ENCODE measurements around the gene PDHX.
A peak's percentile ranks its signal among the peaks of the same experiment; 100 is the strongest.
"Not testable (repeated sequence)": the region's sequence is repeated elsewhere in the genome, so short reads cannot be mapped to it uniquely, and the experiment has no call there.

Gene PDHX

DNA sequence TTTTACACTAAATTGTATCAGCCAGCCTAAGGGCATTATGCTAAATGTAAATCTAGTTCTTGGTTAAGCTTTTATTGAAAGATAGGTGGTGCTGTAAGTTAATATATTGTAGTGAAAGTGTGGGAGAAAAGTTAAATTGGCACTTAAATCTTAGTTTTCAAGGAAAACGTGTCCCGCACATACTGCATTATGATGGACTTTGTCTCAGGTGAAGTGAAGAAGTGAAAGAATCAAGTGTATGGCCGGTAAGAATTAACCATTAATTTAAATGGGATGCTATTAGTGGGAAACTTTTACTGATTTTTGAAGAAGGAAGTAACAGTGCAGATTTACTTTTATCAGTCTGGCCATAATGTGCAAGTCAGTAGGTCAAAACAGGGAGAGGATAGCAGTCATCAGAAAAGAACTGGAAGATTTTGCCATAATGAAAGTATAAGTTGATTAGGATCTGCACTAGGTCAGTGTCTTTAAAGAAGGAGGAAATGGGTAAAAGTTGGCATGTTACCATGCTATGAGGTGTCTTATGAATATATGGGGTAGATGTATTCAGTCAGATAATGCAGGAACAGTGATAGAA is 81.6 kb downstream of the PDHX start:
- no peak for DNase-seq

DNA sequence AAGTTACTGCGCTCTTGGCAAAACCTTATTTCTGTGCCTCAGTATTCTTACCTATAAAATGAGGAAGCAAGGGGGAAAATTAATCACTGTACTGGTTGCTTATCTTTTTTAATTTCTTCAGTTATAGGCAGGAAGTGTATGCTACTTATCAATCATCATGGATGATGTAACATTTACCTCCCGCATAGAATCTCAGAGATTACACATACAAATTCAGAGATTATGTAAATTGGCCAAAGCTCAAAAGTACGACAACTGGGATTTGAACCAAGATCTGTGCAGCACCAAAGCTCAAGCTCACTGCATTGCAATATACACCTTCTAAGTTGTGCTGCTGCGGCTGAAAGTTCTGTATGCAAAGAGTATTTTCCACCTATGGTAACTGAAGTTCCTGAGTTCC is 83.0 kb downstream of the PDHX start:
- no peak for DNase-seq

DNA sequence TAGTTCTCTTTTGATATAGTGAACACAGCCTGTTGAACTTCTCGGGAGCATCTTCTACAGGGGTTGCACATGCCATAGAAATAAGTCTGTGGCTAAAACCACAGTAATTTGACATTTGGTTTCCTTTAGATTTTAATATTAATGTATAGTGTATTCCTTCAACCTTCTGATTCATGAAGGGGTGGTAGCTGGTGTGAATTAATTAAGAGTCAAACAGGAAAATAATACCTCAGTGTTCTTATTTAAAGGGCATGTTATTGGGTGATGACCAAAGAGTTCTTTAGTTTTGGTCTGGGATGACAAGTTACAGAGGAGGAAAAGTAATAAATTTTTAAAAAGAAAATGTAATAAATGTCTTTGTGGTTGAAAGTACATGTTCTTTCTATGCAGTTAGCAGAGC is 86.8 kb downstream of the PDHX start:
- DNase-seq = no peak

DNA sequence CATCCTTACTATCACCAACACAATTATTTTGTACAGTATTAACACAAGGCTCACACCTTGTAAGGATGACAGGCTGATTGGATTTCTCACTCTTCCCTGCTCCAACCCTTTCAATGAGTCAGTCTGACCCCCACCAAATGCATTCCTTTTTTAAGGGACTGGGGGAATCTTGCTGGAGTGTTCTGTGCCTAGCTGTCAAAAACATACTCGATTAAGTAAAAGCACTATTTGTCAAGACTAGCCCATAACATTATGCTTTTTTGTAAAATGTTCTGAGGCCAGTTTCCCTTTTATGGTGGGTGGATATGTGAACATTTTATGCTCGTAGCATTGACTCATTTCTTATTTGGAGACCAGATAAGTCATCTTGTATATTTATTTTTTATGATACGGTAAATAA is 87.2 kb downstream of the PDHX start:
- DNase-seq = no peak

DNA sequence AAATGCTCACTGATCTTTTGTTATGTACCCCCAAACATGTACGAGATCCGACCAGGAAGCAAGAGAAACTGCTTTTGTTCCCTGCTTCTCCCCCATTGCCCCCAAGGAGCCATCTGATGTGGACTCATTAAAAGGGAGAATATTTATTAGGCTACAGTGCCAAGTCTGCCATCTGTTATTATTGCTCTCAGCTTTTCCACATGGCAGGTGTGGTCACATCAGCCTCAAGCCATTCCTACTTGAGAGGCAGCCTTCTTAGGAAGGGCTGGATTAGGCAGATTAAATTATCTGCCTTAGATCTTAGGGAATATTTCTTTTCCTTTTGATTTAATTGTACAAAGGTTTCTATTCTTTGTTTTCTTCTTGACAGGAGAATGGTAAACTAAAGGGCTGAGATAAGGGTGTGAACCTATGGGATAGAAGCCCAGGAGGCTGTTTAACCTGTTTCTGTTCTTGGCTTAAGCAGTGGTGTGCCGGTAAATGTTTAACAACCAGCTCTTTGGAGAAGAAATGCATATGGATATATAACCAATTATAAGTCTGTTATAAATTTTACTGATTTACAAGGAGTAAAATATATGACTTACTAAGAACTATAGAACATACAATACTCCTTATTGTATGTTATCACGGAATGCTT is 88.8 kb downstream of the PDHX start:
- DNase-seq = peak; percentile 48

DNA sequence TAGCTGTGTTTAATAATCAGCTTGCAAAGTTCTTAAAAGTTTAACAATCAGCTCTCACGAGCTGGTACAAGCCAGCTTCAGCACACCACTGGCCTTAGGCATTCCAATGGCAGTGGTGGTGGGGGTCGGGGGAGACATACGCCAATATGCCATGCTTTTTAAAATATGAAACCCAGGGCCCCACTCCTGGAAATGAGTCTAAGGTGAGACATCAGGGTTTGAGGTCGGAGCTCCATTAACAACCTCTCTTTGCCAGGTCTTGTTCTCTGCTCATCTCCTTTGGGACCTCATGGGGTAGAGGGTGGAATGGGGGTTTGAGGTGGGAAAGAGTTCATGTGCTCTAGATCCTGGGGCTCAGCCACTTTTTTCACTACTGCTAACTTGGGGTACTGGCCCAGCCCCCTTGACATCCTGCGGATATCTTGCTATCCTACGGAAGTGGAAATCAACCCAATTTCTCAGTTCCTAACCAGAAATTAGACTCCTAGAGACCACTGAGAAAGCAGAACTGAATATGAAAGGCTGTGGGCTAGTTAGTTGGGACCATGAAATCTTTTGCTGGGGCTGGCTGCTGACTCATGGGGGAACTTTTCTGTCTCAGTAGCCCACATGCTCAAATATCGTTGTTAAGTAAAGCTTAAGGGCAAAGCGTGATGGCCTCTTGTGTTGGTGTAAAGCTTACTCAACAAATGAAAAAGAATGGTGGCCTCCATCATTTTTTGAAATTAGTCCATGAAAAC is 90.1 kb downstream of the PDHX start:
- no peak for DNase-seq

DNA sequence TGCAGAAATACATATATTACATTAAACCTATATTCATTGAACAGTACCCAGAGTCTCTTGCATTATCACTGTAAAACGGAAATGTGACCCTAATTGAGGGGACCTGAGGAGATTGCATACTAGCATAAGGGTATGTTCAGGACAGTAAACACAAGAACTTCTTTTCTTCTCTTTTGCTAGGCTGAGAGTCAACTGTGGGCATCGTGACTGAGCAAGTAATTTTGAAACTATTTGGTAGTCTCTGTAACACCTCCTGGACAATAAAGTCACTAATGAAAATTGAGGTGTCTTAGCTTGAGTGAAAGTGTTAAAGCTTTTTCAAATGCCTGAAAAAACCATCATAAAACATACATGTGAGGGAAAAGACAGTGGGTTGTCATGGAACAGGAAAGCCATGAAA is 90.9 kb downstream of the PDHX start:
- no peak for DNase-seq

DNA sequence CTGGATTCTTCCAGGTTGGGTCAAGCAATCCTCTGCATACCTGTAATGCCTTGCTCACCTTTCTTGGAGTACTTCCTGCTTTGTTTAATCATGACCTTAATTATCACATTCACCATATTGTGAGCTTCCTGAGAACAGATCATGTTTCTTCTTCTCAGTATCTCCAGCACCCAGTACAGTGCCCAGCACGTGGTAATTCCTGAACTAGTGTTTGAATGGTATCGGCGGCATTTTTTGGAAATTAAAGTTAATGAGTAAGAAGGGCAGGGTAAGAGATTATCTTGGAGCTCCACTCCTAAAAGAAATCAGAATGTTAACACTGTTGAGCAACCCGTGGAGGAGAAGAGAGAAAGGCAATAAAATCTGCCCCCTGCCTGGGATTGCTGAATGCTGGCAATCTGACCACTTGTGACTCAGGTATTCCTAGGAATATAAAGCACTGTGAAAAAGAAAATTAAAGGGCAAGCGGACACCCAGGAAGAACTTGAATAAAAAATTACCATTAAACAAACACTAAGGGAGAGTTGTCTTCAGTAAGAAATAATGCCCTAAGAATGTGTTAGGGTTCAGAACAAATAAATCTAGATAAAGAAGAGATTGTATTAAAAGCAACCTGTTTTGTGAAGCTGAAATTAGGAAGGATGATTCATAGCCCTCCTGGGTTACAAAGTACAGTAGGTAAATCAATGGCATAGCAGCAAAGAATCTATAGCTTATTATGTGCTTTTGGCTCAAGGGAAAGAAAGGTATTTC is 92.9 kb downstream of the PDHX start:
- DNase-seq = no peak

DNA sequence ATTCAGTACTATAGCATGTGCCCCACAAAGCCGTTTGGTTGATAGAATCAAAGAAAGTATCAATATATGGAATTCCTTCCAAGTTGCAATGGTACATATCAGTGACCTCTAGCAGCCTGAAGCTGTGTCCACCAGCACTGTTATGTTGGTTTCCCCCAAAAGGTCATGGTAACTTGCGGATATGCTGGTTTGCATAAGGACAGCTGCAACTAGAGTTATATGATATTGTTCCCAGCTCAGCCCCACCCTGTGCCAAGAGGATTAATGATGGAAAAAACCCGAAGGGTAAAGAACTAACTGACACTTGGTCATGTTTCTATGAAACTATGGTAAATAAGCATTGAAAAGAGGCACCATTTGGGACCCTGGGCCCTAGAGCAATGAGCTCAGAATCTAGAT is 93.5 kb downstream of the PDHX start:
- no peak for DNase-seq

DNA sequence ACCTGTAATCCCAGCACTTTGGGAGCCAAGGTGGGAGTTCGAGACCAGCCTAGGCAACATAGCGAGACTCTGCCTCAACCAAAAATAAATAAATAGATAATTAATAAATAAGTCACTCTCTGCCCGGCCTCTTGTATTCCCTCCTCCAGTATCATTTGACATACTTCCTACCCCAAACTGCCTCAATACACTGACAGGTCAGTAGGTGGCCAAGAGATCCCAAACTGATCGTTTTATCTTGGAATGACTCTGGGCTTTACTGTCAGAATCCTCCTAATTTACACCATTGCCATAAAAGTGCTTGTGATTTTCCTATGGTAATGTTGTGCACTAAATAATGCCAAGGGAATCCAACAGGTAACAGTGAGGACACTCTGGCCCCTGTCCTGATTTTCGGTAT is 94.2 kb downstream of the PDHX start:
- no peak for DNase-seq

DNA sequence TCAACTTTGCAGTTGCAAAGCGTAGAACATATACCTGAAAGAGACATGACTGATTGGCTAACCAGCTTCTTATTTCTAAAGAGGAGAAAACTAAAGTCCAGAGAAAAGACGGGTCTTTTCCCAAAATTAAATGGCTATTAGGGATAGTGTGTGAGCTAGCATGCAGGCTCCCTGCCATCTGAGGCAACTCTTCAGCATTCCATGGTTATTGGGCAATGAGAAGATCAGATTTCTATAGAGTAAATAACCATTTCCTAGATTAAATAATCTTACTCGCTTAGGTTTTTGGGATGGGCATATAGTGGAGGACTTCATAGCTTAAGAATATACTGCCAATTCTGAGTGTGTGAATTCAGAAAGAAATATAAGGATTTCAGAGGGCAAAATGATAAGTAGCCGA is 95.0 kb downstream of the PDHX start:
- DNase-seq = no peak

DNA sequence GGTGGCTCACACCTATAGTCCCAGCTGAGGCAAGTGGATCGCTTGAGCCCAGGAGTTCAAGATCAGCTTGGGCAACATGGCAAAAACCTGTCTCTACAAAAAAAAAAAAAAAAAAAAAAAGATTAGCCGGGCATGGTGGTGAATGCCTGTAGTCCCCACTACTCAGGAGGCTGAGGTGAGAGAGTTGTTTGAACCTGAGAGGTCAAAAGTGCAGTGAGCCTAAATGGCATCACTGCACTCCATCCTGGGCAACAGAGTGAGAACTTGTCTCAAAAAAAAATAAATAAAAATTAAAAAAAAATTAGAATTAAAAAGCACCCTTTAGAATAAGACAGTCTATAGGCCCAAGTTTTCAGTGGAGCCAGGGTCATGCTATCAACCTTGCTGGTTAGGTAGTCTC is 95.5 kb downstream of the PDHX start:
- no peak for DNase-seq

DNA sequence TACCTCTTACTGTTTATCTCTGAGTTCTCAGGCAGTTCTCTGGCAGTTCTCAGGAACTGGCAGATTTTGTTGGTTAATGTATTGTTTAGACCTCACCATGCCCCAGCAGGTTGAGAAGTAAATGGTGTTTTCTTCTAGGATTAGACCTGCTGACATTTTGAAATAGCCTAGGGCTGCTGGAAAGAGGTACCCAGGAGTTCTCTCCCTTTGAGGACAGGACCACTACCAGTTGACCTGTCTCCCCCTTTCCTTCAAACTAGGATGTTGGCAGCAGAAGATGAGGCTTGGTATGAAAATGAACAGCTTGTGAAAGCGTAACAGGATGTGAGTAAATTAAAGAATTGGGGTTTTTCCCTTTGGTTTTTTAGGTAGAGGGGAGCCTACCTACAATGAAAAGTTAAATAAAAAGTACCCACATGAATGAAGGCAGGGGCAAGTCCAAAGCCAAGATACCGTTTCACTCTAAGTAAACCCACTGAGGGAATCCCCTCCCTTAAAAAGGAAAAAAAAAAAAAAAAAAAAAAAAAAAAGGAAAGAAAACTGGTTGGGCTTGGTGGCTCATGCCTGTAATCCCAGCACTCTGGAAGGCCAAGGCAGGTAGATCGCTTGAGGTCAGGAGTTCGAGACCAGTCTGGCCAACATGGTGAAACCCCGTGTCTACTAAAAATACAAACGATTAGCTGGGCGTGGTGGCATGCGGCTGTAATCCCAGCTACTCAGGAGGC is 96.2 kb downstream of the PDHX start:
- DNase-seq = no peak

DNA sequence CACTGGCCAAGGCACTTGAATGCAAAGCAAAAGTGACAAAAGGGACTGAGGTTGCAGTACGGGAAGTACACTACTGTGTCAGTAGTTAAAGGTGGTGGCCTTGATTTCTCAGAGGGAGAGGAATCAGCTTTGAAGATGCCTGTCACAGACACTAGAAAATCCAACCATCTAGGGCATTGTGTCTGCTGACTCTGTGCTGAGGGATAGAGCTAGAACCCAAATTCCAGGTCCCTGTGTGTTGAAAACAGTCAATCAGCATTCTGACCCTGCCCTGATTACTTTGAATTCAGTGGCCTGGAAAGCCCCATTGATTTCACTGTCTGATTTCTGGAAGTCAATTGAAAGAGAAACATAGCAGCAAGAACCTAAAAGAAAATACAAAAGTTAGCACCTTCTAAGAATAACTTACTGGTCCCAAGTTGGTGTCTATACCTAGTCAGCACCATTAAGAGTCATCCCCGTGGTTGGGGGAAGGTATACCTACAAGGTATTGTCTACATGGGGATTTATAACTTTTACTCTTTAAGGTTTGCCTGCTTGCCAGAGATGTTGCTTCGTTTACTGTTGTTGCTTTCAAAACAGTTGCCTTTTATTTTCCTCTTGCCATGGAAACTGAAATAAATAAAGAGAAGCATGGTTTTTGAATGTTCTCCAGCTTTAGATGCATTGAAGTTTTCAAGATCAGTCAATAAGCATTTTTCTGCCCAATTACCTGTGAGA is 97.3 kb downstream of the PDHX start:
- DNase-seq = no peak

DNA sequence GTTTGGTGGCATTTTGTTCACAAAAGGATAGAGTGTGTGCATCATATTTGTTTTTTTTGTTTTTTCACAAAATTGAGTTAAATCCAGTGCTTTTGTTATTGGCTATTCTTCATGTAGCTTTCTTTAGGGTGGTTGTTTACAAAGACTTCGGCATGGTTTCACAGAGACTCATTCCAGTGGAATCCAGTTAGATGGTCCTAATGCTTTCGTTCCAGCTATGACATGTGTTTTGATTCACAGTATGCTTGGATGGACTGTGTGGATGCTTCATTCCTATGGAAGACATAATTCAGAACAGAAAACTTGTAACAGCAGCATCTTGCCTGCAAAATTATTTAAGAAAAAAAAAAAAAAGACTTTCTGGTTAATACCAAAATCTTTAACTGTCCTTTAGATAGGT is 97.9 kb downstream of the PDHX start:
- DNase-seq = no peak

DNA sequence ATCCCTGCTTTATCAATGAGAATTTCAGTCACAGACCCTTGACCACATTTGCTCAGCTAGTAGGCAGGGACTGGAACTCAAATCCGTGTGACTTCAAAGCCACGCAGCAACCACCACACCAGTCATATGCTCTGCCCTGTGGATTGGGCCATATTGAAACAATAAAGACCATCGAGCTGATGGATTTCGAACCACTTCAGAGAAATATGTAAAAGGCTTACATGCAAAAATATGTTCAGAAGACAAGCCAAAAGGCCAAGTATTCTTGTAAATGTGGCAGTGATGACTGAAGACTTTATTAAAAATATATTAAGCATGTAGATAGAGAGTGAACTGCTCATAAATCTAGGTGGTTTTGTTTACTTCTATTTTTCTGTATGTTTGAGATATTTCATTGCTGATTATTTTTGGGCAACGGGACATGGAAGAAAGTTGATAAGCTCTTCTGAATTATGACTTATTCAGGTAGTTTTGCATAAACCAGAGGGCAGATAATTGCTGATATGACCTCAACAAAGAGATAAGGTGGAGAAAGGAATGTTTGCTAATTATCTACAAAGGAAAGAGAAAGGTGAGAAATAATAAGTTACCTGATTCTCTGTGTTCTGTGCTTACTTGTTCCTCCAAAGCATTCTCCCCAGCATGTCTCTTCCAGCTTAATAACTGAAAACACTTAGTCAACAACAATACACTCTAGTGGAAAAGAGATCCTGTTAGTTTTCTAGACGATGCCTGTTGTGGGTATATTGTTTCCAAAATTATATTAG is 99.4 kb downstream of the PDHX start:
- DNase-seq = no peak

DNA sequence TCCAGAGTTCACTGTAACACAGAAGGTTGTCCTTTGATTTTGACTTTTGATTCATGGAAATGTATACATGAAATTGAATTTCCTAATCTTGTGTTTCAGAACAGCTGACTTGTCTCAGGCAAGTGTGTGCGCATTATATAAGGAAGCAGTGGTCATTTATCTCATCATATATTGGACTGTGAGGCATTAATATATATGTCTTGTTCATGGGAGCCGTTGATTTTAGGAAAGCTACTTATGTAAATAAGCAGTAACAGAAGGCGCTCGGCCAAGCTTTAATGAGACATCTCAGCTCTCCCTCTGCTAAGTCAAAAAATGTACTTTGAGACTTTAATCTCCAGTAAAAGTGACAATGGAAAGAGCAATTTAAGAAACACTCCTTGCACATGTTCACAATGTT is 100.5 kb downstream of the PDHX start:
- no peak for DNase-seq

DNA sequence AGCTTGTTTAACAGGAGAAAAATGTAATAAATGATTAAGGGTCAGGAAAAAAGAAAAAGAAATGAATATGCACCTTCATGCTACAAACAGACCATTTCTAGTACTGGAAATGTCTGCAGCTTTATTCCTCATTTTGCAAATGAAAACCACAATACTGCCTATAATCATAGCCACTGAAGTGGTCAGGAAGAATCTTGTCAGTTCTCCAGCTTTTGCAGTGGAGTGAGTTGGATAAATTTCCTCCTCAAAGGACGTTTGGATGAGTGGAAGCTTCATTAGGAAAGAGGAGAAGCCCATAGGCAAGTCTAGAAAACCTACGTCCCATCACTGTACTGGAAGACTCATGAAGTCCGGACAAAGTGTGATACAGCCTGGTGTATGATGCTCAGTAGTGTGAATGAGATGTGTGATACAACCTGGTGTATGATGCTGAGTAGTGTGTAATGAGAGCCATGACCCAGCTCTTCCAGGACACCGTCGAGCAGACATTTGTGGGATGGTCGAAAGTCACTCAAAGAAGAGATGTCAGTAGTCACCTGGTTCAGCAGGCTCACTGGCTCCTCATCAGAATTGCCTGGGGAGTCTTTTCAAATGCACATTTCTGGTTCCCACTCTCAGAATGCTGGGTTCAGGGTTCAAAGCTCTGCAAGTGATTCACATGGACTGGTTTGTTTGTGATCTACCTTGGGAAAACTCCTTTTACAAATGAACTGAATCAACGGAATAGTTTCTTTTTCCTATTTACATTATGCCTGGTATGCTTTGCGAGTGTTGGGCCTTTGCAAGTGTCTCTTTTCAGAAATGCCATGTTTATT is 101.3 kb downstream of the PDHX start:
- no peak for DNase-seq

DNA sequence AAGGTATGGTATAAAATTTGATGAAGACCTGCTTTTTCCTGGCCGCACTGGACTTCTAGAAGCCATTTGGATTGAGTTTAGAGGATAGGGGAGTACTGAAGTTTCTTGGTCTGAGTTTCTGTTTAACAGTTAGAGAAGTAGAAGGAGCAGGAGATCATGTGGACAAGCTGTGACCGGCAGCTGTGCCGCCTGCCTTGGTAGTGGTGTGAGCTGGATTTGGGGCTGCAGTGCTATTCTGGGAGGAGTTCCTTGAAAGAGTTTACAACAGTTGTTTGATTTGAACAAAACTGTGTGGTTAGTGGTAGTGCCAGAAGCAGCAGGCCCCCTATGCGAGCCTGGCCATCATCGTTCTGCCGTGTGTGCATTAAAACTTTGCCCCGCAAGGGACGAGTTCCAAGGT is 105.2 kb downstream of the PDHX start:
- no peak for DNase-seq

DNA sequence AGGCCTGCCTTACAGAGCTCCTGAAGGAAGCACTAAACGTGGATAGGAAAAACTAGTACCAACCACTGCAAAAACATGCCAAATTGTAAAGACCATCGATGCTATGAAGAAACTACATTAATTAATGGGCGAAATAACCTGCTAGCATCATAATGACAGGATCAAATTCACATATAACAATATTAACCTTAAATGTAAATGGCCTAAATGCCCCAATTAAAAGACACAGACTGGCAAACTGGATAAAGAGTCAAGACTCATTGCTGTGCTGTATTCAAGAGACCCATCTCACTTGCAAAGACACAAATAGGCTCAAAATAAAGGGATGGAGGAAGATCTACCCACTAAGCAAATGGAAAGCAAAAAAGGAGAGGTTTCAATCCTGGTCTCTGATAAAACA is 107.5 kb downstream of the PDHX start:
- DNase-seq = not testable (repeated sequence)

DNA sequence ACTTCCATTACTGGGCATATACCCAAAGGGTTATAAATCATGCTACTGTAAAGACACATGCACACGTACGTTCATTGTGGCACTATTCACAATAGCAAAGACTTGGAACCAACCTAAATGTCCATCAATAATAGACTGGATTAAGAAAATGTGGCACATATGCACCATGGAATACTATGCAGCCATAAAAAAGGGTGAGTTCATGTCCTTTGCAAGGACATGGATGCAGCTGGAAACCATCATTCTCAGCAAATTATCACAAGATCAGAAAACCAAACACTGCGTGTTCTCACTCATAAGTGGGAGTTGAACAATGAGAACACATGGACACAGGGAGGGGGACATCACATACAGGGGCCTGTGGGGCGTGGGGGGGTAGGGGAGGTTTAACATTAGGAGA is 111.6 kb downstream of the PDHX start:
- not testable (repeated sequence) for DNase-seq
